Neutrophil (primary cell): Measurements from ENCODE around the gene SLC7A14.

ENCODE experiments used
- H3K27ac ChIP-seq: fragments of 200-600 bp; sonication (generic); 2 replicates; pipeline ENCODE4 v1.5.1; 2016; ENCODE audit warnings: mild to moderate bottlenecking, moderate library complexity
- H3K27me3 ChIP-seq: fragments of 200-600 bp; sonication (generic); 2 replicates; pipeline ENCODE4 v1.6.0; 2016; ENCODE audit warnings: mild to moderate bottlenecking
- H3K36me3 ChIP-seq: fragments of 200-600 bp; sonication (generic); 2 replicates; pipeline ENCODE4 v1.5.1; 2017
- H3K4me1 ChIP-seq, 2 experiments: fragments of 200-600 bp in 1 of 2; sonication (generic) in 1 of 2; 1 replicate in 1 of 2; 2 replicates in 1 of 2; pipeline versions ENCODE4 v1.5.1 to v1.6.1; 2013 to 2016; ENCODE audit warnings: low read depth in 1 of 2, low read length in 1 of 2, mild to moderate bottlenecking in 1 of 2, moderate library complexity in 1 of 2; ENCODE audit not compliant: control insufficient read depth in 1 of 2, insufficient read depth in 1 of 2
- H3K4me3 ChIP-seq, 2 experiments: fragments of 200-600 bp in 1 of 2; sonication (generic) in 1 of 2; 1 replicate in 1 of 2; 2 replicates in 1 of 2; pipeline ENCODE4 v1.5.1; 2013 to 2016; ENCODE audit warnings: low read depth in 1 of 2, low read length in 1 of 2, mild to moderate bottlenecking in 1 of 2, moderate library complexity in 1 of 2
- H3K9me3 ChIP-seq: fragments of 200-600 bp; sonication (generic); 2 replicates; pipeline ENCODE4 v1.5.1; 2016
- CTCF ChIP-seq: fragments of 200-600 bp; sonication (generic); IDR thresholded peaks from 2 replicates; pipeline ENCODE4 v1.5.1; 2016; ENCODE audit warnings: antibody characterized with exemption

SLC7A14 gene

GRCh38 chr3:170585937-170586310 is at the start of gene SLC7A14:
TSS of gene SLC7A14 (minus strand) at chr3:170586075. CDS start at chr3:170526936, 59,139 bp downstream.
- Histone ChIP-seq H3K27me3 (peaks cover 99% of the 10 kb centered on the region), H3K27ac (no peak within 1 kb of the TSS), H3K9me3 (no peaks in the 10 kb centered on the region), H3K4me1 (no peaks in the 10 kb centered on the region), H3K4me3 (no peak within 1 kb of the TSS), H3K36me3 (no peaks in the 10 kb centered on the region)
- no peak for TF ChIP-seq CTCF

- Histone ChIP-seq H3K27me3 (no peaks in the 10 kb centered on the region), H3K4me1 (no peaks in the 10 kb centered on the region), H3K36me3 (no peaks in the 10 kb centered on the region), H3K4me3 (no peak overlapping the region), H3K9me3 (no peaks in the 10 kb centered on the region), H3K27ac (no peak overlapping the region)
- TF ChIP-seq CTCF, result no peak
These were observed 49.5 kb upstream of the SLC7A14 start for GRCh38 chr3:170635385-170635735.

GRCh38 chr3:170634663-170635384 is 48.9 kb upstream of the SLC7A14 start:
- Histone ChIP-seq H3K27ac (no peak overlapping the region), H3K27me3 (no peaks in the 10 kb centered on the region), H3K4me3 (no peak overlapping the region), H3K4me1 (no peaks in the 10 kb centered on the region), H3K36me3 (no peaks in the 10 kb centered on the region), H3K9me3 (no peaks in the 10 kb centered on the region)
- TF ChIP-seq CTCF, result no peak

- Histone ChIP-seq H3K4me3 (no peak overlapping the region), H3K27ac (no peak overlapping the region), H3K4me1 (no peaks in the 10 kb centered on the region), H3K36me3 (no peaks in the 10 kb centered on the region), H3K9me3 (no peaks in the 10 kb centered on the region), H3K27me3 (no peaks in the 10 kb centered on the region)
- TF ChIP-seq CTCF, result no peak
These were observed 47.7 kb upstream of the SLC7A14 start for GRCh38 chr3:170633573-170633972.

DNA sequence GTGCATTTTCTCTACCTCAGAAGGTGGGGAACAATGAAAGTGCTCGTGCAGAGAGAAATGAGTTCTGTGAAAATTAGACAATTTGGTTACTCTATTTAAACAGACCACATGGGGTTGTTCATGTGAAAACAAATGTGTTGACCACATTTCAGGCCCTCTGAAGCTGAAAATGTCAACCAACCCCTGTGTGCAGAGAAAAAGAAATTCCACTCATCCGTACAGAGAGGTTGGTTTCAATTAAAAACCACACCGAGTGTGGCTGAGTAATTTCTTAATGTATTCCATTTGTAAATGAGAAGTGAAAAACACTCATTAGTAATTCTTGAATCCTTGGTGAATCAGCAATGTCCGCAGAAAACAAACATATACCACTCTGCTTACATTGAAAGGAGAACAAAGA is 46.9 kb upstream of the SLC7A14 start:
- no peaks in the 10 kb centered on the region for H3K27me3 ChIP-seq
- H3K4me1 ChIP-seq, result no peaks in the 10 kb centered on the region
- H3K27ac ChIP-seq, result no peak overlapping the region
- no peaks in the 10 kb centered on the region for H3K9me3 ChIP-seq
- no peaks in the 10 kb centered on the region for H3K36me3 ChIP-seq
- no peak overlapping the region for H3K4me3 ChIP-seq
- no peak for TF ChIP-seq CTCF
